HG02973 (cell line): ENCODE data around the gene DGKE.

Experiments
- ATAC-seq: cut with Tn5 transposase; IDR thresholded peaks from one replicate; pipeline ENCODE4 v1.9.1; 2021; ENCODE audit warnings: moderate library complexity; ENCODE audit not compliant: unreplicated experiment

The DGKE gene

GRCh38 chr17:56845934-56846333 is 12.0 kb downstream of the DGKE start:
- ATAC-seq, result no peak

DNA sequence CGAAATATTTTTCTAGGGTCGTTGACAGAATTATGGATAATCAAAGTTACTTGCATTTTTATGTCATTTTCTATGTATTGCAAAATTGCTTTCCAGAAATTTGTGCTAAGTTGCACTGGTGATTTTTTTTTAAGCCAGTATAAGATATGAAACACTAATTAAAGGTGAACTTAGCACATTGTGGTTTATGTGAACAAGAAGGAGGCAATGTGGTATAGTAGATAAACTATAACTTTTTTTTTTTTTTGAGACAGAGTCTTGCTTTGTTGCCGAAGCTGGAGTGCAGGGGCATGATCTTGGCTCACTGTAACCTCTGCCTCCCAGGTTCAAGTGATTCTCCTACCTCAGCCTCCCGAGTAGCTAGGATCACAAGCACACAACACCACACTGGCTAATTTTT is 13.2 kb downstream of the DGKE start:
- ATAC-seq, result no peak

GRCh38 chr17:56849131-56849530 is 15.2 kb downstream of the DGKE start:
- no peak for ATAC-seq

GRCh38 chr17:56850591-56850990 is 16.6 kb downstream of the DGKE start:
- ATAC-seq, result no peak

DNA sequence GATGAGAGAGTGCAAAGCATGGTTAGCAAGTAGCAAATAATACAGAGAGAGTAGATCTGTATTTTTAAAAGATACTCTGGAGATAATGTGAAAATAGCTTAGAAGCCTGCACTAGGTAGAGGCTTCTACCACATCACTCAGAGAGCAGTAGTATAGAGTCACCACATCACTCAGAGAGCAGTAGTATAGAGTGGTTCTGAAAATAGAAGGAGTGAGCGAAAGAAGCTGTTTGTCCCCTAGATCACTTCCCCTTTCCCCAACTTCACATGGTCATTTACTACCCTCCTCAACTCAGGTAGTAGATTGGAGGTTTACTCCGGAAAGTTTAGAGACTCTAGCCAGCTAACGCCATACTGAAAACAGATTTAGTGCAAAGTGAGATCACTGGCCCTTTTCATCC is 17.1 kb downstream of the DGKE start:
- no peak for ATAC-seq

DNA sequence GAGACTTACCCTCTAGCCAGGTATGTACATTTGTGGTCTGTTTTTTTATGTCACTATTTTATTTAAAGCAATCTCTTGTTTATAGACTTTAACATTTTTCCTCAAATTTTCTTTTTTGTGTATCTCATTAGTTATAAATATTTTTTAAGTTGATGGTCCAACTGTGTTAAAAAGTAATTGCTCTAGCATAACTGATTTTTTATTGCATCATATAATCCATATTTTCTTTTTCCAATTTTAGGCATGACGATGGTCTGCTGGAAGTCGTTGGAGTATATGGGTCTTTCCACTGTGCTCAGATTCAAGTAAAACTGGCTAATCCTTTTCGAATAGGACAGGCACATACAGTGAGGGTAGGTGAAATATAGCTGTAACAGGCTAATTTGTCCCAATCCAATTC is 27.9 kb downstream of the DGKE start:
- no peak for ATAC-seq

- no peak for ATAC-seq
Measured at GRCh38 chr17:56863974-56864373, 30.0 kb downstream of the DGKE start.

DNA sequence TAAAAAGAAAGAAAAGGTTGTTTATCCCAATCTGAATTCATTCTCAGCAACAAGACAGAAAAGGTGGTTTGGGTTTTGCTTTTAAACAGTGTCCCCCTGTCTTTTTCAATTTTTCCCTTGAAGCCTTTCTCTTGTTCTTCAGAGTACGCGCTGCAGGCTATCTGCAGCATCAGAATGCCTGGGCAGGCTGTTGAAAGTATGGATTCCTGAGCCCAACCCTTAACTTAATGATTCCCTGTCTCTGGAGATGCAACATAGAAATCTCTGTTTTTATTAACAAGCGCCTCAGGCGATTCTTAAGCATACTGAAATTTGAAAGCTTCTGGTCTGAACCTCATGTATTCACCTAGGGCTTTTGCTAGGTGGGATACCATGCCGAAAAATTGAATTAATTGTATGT is 32.1 kb downstream of the DGKE start:
- ATAC-seq, result no peak

DNA sequence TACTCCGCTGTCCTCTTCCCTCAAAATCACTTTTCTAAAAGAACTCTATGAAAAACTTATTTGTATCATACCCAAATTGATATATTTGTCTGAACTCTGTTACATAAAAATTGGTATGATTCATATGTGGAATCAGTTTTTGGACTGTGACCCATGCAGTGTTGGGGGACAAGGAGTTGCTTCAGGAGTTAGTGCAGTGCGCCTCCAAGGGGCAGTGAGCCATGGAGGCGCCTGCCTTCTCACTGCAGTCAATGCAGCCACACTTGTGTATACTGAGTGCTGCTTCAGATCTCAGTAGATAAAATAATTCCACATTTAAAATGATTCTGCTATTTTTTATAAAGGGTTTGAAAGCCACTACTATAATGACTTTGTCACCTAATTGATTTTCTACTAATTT is 32.5 kb downstream of the DGKE start:
- no peak for ATAC-seq

- no peak for ATAC-seq
Measured at GRCh38 chr17:56867948-56868376, 34.0 kb downstream of the DGKE start.

- no peak for ATAC-seq
Measured at GRCh38 chr17:56868716-56869115, 34.8 kb downstream of the DGKE start.

DNA sequence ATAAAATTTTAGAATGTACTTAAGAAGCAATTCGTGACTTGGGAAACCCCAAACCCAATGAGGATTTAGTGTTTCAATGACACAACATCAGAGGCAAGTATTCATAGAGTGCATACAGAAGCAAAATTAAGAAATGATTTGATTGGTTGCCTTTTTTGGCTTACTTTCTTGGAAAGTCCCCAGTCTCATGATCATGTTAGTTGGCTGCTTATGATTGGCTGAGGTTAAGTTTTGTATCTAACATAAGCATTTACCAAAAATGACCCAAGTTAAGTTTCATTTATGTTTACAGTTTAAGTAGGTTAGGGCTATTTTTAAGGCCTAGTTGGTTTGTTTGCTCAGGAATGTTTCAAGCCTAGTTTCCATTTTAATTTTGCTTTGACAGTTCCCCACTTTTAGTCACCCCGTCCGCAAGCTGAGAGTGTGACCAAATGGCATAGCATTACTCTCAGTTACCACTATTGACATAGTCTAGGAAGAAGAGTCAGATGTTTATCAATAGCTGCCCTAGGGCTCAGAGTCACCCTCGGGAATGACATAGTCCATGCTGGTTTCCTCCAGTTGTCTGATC is 36.2 kb downstream of the DGKE start:
- ATAC-seq, result no peak

- no peak for ATAC-seq
Measured at GRCh38 chr17:56876766-56877179, 42.8 kb downstream of the DGKE start.

- no peak for ATAC-seq
Measured at GRCh38 chr17:56879280-56879679, 45.3 kb downstream of the DGKE start.

DNA sequence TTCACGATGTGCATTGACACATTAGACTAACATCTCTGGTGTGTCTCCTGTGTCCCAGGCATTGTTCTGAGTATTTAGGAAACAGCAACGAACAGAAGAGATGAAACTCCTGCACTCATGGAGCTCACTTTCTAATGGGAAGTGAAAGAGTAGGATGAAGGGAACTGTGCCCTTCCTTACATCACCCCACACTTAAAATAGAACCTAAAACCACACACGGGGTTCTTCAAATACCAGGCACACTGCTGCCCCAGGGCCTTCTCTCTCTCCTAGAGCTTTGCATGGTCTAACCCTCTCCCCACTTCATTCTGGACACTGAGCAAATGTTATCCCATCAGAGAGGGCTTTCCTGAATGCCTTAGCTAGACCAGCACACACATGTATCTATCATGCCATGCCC is 46.2 kb downstream of the DGKE start:
- ATAC-seq, result no peak

DNA sequence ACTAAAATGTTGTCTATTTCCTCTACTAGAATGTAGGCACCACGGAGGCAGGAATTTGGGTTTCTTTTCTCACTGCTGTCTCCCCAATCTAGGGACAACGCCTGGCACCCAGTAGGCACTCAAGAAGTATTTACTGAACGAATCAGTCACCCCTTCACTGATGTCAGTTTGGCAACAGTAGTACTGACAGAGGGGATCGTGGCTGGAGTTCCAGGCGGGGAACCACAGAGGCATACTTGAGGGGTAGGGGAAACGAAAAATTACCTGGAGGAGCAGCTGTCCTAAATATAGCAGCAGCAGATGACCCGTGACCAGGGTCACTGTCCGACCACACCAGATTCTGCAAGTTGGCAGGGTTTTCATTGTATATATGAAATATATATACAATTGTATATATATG is 46.6 kb downstream of the DGKE start:
- no peak for ATAC-seq

DNA sequence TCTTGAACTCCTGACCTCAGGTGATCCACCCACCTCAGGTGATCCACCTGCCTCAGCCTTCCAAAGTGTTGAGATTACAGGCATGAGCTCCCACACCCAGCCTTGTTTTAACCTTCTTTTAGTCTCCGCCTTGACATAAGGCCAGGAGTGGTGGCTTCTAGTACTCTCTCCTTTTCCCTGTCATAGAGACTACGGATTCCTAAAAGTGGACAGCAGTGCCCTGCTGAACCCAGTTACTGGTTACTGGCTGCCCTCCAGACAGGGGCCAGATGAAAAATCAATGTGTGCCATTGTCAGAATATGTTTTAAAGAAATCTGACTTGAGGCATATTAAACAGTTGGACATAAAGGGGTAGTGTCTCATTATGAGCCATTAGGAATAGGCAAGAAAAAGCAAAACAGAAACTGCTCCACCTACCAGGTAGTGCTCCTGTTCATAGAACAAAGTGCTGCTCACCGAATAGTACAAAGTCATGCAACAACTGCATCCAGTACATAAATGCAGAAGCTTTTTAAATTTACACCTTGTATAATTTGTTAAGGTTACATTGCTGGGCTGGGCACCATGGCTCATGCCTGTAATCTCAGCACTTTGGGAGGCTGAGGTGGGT is 47.8 kb downstream of the DGKE start:
- no peak for ATAC-seq

GRCh38 chr17:56883616-56884015 is 49.7 kb downstream of the DGKE start:
- no peak for ATAC-seq

DNA sequence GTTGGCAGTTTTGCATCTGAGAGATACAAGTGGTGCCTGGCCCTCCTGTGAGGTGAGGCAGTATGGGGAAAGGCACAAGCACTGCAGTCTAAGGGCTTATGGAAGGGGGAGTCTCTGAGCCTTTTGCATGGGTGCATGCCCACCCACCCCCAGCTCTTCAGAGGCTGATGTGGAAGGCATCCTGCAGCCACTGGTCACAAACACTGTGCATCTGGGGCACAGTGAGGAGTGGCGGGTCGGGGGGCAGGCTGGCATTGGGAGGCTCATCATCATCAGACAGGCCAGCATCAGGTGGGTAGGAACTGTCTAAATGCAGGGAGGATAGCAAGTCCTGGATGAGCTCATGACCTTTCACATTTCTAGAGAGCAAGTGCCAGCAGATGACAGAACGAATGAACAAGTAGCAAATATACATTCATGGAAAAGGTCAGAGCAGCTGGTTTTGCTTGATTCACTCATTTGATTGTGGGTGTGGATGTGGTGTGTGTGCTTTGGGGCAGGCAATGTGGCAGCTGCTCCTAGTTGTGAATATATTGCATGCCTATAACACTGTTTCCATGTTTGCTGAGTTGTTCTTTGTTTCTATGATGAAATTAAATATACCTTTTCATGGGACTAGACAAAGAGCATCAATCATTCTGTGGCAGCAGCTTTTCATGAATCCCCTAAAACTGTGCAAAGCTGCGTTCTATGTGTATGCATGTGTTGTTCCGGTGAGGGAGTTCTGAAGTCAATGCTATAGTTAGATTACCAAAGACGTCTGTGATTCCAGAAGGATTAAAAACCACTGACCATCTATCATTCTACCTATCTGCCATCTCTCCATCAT is 50.7 kb downstream of the DGKE start:
- ATAC-seq, result no peak

GRCh38 chr17:56885312-56885657 is 51.3 kb downstream of the DGKE start:
- ATAC-seq, result no peak

- ATAC-seq, result no peak
Measured at GRCh38 chr17:56886288-56886731, 52.4 kb downstream of the DGKE start.

DNA sequence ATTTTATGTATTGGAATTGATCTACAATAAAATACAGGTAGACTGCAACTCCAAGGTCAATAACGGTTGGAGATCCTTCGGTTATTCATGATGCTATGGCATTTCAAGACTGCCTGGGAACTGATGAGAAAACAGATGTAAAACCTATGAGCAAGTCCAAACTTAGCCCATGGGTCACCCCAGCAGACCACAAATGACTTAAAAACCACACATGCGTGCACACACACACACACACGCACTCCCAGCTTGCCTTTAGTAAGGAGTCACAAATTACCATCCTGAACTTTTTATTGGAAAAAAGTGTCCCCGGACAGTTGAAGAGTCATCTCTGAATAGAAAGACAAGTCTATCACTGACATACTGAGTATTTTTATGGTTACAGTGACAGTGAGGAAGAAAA is 53.2 kb downstream of the DGKE start:
- ATAC-seq, result no peak
